ENCODE results near the gene RANBP1.

Gene RANBP1

DNA sequence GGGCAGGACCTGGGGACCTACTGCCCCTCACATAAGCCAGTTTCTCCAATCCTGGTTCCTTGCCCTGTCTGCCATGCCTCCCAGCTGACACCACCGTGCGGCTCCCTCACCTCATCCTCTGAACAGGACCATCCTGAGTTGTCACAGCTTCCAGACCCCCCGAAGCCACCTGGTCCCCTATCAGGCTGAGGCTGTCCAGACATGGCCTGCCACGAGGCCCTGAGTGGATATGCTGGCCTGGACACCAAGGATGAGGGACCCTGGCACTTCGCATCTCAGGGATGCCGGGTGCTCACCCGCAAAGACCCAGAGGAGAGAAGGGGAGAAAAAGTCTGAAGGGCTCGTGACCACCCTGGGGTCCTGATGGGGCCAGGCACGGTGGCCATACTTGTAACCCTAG lies 50.8 kb downstream of the RANBP1 start:
- TF ChIP-seq TEAD4 (IDR thresholded peaks at IDR 0.05) = no peak
- TF ChIP-seq RAD21 (IDR thresholded peaks at IDR 0.05; ENCODE audit: low read depth) = no peak
- TF ChIP-seq EGR1 (IDR thresholded peaks at IDR 0.05) = no peak
- TF ChIP-seq CREB1 (IDR thresholded peaks at IDR 0.05; ENCODE audit: low read depth) = no peak
- no peak for TF ChIP-seq CEBPB (IDR thresholded peaks at IDR 0.05)

DNA sequence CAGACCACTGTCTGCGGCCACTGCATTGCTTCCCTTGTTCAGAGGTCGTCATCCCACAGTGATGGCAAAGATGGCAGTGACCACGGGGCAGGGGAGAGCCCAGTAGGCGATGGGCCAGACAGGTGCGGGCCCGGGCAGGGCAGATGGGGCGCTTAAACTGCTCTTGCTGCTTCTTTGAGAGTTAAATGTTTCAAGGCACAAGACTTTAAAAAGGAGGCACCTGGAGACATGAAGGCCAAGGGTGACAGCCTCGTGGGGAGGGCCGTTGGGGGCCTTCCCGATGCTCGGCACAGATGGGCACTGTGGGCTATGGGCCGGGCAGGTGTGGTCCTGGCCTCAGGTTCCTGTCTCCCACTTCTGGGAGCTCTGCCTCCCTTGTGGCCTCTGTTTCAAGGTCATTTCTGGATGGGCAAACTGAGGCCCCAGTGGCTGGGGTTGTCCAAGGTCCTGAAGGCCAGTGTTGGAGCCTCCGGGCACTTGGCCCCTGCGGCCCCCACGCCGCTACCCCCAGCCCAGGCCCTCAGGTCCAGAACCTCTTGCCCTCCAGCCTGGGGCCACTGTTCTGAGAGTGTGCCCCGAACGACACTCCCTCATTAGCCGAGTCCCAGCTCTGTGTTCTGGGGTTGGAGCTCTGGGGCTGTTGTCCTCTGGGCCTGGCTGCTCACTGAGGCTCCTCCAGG lies 51.9 kb downstream of the RANBP1 start:
- TF ChIP-seq TCF12 (IDR thresholded peaks at IDR 0.05; ENCODE audit: low read depth) = no peak
- TF ChIP-seq, protein P1, sequence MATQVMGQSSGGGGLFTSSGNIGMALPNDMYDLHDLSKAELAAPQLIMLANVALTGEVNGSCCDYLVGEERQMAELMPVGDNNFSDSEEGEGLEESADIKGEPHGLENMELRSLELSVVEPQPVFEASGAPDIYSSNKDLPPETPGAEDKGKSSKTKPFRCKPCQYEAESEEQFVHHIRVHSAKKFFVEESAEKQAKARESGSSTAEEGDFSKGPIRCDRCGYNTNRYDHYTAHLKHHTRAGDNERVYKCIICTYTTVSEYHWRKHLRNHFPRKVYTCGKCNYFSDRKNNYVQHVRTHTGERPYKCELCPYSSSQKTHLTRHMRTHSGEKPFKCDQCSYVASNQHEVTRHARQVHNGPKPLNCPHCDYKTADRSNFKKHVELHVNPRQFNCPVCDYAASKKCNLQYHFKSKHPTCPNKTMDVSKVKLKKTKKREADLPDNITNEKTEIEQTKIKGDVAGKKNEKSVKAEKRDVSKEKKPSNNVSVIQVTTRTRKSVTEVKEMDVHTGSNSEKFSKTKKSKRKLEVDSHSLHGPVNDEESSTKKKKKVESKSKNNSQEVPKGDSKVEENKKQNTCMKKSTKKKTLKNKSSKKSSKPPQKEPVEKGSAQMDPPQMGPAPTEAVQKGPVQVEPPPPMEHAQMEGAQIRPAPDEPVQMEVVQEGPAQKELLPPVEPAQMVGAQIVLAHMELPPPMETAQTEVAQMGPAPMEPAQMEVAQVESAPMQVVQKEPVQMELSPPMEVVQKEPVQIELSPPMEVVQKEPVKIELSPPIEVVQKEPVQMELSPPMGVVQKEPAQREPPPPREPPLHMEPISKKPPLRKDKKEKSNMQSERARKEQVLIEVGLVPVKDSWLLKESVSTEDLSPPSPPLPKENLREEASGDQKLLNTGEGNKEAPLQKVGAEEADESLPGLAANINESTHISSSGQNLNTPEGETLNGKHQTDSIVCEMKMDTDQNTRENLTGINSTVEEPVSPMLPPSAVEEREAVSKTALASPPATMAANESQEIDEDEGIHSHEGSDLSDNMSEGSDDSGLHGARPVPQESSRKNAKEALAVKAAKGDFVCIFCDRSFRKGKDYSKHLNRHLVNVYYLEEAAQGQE (IDR thresholded peaks at IDR 0.05; ENCODE audit: low read depth) = peak; percentile 76

DNA sequence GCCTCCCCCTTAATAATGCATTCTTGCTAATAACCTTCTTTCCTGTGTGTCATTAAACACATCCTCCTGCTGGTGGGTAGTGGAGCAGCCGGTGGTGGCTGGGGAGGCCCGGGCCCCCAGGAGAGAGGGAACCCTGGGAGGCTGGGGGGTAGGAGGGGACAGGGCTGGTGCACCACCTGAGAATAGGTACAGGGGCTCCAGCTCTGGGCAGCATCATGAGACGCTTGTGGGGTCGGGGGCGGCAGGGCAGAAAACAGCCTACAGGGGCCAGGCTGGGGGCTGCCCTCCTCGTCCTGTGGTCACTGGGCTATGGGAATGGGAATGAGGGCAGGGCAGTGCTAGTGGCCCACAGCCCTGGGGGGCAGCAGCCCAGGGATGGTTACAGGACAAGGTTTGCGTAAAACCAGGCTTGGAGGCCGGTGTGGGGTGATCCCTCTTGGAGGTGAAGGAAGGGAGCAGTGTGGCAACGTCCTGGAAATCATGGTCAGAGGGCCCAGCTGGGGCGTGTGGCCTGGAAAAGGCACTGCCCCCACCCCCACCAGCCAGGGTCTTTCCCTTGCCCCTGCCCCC lies 53.4 kb downstream of the RANBP1 start:
- TF ChIP-seq CREB1 (IDR thresholded peaks at IDR 0.05; ENCODE audit: low read depth) (no peak), TCF12 (IDR thresholded peaks at IDR 0.05; ENCODE audit: low read depth) (no peak), TAF1 (IDR thresholded peaks at IDR 0.05; ENCODE audit: low read depth) (no peak), EP300 (IDR thresholded peaks at IDR 0.05; ENCODE audit: borderline replicate concordance) (no peak), RAD21 (IDR thresholded peaks at IDR 0.05; ENCODE audit: low read depth) (no peak), CEBPB (IDR thresholded peaks at IDR 0.05) (no peak)
- TF ChIP-seq, protein P2, sequence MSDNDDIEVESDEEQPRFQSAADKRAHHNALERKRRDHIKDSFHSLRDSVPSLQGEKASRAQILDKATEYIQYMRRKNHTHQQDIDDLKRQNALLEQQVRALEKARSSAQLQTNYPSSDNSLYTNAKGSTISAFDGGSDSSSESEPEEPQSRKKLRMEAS (IDR thresholded peaks at IDR 0.05) = no peak

DNA sequence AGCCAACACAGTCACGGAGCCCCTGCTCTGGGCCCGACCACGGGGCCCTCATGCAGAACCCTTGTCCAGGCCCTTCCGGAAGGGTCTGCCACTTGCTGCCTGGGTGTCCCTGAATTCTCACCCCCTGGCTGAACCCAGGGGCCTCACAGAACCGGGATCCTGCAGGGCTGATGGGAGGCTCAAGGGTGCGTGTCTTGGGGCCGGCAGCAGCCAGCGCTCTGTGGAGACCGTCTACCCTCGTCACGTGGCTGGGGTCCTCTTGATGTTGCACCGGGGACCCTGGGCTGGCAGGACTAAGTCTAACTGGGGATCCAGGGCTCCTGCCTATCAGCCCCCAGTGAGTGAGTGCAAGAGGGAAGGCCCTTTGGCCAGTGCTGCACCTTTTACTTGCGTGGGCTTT lies 54.3 kb downstream of the RANBP1 start:
- no peak for TF ChIP-seq RAD21 (IDR thresholded peaks at IDR 0.05; ENCODE audit: low read depth)
- TF ChIP-seq TAF1 (IDR thresholded peaks at IDR 0.05; ENCODE audit: low read depth) = no peak
- no peak for TF ChIP-seq EGR1 (IDR thresholded peaks at IDR 0.05)
- TF ChIP-seq TEAD4 (IDR thresholded peaks at IDR 0.05) = no peak
- no peak for TF ChIP-seq FOXM1 (IDR thresholded peaks at IDR 0.05; ENCODE audit: borderline replicate concordance, low read depth)
- TF ChIP-seq, protein P3, sequence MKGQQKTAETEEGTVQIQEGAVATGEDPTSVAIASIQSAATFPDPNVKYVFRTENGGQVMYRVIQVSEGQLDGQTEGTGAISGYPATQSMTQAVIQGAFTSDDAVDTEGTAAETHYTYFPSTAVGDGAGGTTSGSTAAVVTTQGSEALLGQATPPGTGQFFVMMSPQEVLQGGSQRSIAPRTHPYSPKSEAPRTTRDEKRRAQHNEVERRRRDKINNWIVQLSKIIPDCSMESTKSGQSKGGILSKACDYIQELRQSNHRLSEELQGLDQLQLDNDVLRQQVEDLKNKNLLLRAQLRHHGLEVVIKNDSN (IDR thresholded peaks at IDR 0.05) = no peak

DNA sequence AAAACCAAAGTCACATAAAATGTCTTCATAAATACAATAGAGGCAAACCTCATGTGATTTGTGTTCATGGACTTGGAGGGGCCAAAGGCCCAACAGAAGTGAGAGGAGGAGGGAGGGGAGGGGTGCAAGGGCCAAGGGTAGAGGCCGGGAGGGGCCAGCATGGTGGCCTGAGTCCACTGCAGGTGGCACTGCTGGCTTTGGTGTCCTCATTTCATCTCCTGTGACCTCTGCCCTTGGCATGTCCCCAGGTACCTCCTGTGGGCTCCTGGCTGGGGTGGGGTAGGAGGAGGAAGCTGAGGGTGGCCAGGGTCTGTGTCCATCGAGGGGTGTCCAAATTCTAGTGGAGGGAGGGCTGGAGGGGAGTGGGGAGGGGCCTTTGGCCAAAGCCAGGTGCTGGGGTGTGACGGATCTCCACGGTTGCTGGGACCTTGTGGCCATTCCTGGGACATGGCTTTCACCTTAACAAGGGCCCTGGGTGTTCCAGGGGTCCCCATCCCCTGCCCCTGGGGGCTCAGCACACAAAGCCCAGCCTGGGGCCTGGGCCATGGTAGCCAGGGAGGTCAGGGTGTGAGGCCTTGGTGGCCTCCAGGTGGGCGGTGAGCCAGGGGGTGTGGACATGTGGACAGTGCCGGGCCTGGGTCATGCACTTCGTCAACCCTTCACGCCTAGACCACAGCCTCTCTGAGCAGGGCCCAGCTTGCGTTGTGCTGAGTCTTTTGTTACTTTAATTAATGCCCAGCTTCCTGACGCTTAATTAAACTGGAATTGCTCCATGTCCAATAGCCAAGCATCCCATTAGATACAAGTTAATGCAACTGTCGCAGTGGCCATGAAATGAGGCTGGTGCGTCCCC lies 55.6 kb downstream of the RANBP1 start:
- TF ChIP-seq NFIC (IDR thresholded peaks at IDR 0.05) (no peak), TAF1 (IDR thresholded peaks at IDR 0.05; ENCODE audit: low read depth) (no peak), YY1 (IDR thresholded peaks at IDR 0.05; ENCODE audit: low read depth) (no peak), TCF12 (IDR thresholded peaks at IDR 0.05; ENCODE audit: low read depth) (no peak), RAD21 (IDR thresholded peaks at IDR 0.05; ENCODE audit: low read depth) (no peak), EP300 (IDR thresholded peaks at IDR 0.05; ENCODE audit: borderline replicate concordance) (no peak), TEAD4 (IDR thresholded peaks at IDR 0.05) (no peak), EGR1 (IDR thresholded peaks at IDR 0.05) (no peak), CREB1 (IDR thresholded peaks at IDR 0.05; ENCODE audit: low read depth) (no peak), CEBPB (IDR thresholded peaks at IDR 0.05) (no peak)
- TF ChIP-seq, protein P3 (IDR thresholded peaks at IDR 0.05) = no peak
- TF ChIP-seq, protein P1 (IDR thresholded peaks at IDR 0.05; ENCODE audit: low read depth) = no peak

DNA sequence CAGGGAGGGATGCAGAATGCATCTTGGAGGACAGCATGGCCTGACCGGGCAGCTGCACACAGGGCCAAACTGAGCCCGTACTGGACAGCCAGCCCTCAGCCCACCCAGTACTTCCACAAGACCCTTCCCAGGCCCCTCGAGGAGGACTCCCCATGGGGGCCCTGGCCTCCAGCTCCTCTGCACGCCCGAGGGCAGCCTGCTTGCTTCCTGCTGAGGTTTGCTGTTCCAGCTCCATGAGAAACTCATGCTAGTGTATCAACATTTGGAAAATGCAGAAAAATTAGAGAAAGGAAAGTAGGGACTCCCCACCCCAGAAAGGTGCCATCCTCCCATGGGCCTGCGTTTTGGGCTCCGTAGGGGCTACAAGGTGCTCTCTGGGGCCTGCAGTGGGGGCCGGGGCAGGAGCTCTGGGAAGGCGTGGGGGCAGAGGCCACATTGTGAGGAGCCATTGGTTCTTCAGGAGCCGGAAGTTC lies 56.3 kb downstream of the RANBP1 start:
- TF ChIP-seq TEAD4 (IDR thresholded peaks at IDR 0.05) = no peak
- no peak for TF ChIP-seq TCF12 (IDR thresholded peaks at IDR 0.05; ENCODE audit: low read depth)
- TF ChIP-seq CREB1 (IDR thresholded peaks at IDR 0.05; ENCODE audit: low read depth) = no peak
- TF ChIP-seq, protein P1 (IDR thresholded peaks at IDR 0.05; ENCODE audit: low read depth) = no peak
- TF ChIP-seq FOXM1 (IDR thresholded peaks at IDR 0.05; ENCODE audit: borderline replicate concordance, low read depth) = no peak
- TF ChIP-seq EGR1 (IDR thresholded peaks at IDR 0.05) = no peak
- TF ChIP-seq, protein P3 (IDR thresholded peaks at IDR 0.05) = no peak
- no peak for TF ChIP-seq TAF1 (IDR thresholded peaks at IDR 0.05; ENCODE audit: low read depth)
